Naive thymus-derived CD8-positive, alpha-beta T cell (primary cell): Measurements from ENCODE around the gene SMU1. TPM values are rescaled to one million over a fixed set of nuclear protein-coding genes. Genes with fewer than 3 reads are reported as not detected.
A peak's percentile ranks its signal among the peaks of the same experiment; 100 is the strongest.

Source experiments
- ATAC-seq, 2 donors: fragments of 150-1000 bp; cut with Tn5 transposase in 1 of 2; sonication (Bioruptor Pico), chemical (Tn5 transposase) in 1 of 2; 1 replicate in 1 of 2; 2 replicates in 1 of 2; pipeline ENCODE4 v1.10.0; 2021; ENCODE audit warnings: mild to moderate bottlenecking in 2 of 2, moderate library complexity in 2 of 2
- POLR2A ChIA-PET: fragments of 350-600 bp; sonication (Branson Sonifier 250); formaldehyde crosslinking; loops from one replicate; lab custom pipeline; 2021; ENCODE audit warnings: antibody characterized with exemption; lab: Charles Lee
- DNase-seq, 10 donors: peaks; one replicate each; pipeline versions ENCODE4 v3.0.0 to v3.0.0-alpha.2; 2020 to 2022
- H3K27ac Mint-ChIP-seq, 10 donors: one replicate each; pipeline ENCODE4 v1.8.0; 2020 to 2022; ENCODE audit warnings: mild to moderate bottlenecking in 10 of 10, mixed read lengths in 10 of 10, moderate library complexity in 4 of 10, inconsistent platforms in 1 of 10
- H3K27me3 Mint-ChIP-seq, 5 donors: one replicate each; pipeline ENCODE4 v1.8.0; 2021 to 2022; ENCODE audit warnings: mixed read lengths in 5 of 5
- H3K36me3 Mint-ChIP-seq, 3 donors: one replicate each; pipeline ENCODE4 v1.8.0; 2020 to 2022; ENCODE audit warnings: mixed read lengths in 3 of 3, mild to moderate bottlenecking in 2 of 3, inconsistent platforms in 1 of 3
- H3K4me1 Mint-ChIP-seq, 4 donors: one replicate each; pipeline ENCODE4 v1.8.0; 2021 to 2022; ENCODE audit warnings: mixed read lengths in 4 of 4
- H3K4me3 Mint-ChIP-seq, 10 donors: one replicate each; pipeline ENCODE4 v1.8.0; 2020 to 2022; ENCODE audit warnings: mild to moderate bottlenecking in 10 of 10, mixed read lengths in 10 of 10, moderate library complexity in 6 of 10, inconsistent platforms in 1 of 10
- H3K9me3 Mint-ChIP-seq, 9 donors: one replicate each; pipeline ENCODE4 v1.8.0; 2020 to 2022; ENCODE audit warnings: mixed read lengths in 9 of 9, mild to moderate bottlenecking in 3 of 9, inconsistent platforms in 1 of 9, moderate library complexity in 1 of 9
- polyA plus RNA-seq, 3 donors: library from polyadenylated mRNA; unstranded; fragments of 300-500 nt; fragmentation: Illumina TruSeq; gene quantifications; one replicate each; pipeline ENCODE4 v1.2.3, GENCODE V29; 2021
- total RNA-seq, 8 experiments: library from RNA in 2 of 8; stranded (reverse) in 2 of 8; gene quantifications; one replicate each; pipeline ENCODE4 v1.2.3 and lab custom pipeline; 2021 to 2026

The SMU1 gene
- total and polyA plus RNA-seq, 5 experiments from 2014 or later, result 19.5 to 30.9 (median 24.3) TPM

- POLR2A ChIA-PET, result no interaction called here
- H3K27ac Mint-ChIP-seq, result peak overlapping the region in 7 of 10 donors; percentile 12 to 58 (median 21)
- H3K4me1 Mint-ChIP-seq, result peaks cover 6 to 39% (median 10%) of the 10 kb centered on the region in 4 donors
Measured at GRCh38 chr9:33112094-33112493, 35.6 kb upstream of the SMU1 start.

DNA sequence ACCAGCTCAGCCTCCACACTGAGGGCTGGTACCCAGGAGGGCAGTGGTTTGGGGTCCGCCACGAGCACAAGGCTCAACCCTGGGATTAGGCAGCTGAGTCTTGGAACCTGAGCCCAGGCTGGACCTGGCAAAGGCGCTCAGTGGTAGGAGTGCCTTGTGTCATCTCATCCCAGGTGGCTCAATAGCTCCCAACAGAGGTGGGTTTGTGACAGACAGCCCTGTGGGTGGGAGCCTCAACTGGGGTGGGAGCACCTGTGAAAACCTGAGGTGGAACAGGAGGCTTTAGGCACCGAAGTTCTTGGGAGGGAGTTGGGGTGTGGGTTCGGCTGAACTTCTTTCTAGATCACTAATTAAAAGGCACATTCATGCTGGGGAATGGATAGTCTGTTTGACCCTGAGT is 35.2 kb upstream of the SMU1 start:
- no peak for ATAC-seq

More at GRCh38 chr9:33112094-33112493, 35.6 kb upstream of the SMU1 start:
- DNase-seq (no peak), ATAC-seq (no peak)
- Mint-ChIP-seq H3K4me3 (no peak overlapping the region), H3K9me3 (no peaks in the 10 kb centered on the region), H3K36me3 (peaks cover 0 to 54% (median 12%) of the 10 kb centered on the region in 3 donors), H3K27me3 (no peaks in the 10 kb centered on the region)

DNA sequence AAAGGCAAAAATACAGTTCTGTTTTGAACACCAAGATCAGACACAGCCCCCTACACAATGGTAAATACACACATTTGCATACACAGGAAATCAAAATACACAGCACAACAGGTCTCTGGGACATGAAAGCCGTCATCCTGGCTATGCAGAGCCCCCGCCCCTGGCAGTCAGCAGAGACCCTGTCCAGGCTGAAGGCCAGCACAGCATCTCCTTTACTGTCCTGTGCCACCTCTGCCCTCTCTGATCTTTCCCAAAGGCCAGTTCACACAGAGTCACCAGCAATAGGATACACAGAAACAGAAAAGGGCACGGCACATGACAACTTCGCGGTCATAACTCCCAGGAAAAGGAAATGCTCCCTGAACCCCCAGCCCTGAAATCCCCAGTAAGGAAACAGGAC is 34.2 kb upstream of the SMU1 start:
- POLR2A ChIA-PET, result no interaction called here
- ATAC-seq, result no peak

More for the DNA sequence above, 35.2 kb upstream of the SMU1 start:
- Mint-ChIP-seq H3K9me3 (no peaks in the 10 kb centered on the region), H3K4me1 (peaks cover 5 to 35% (median 6%) of the 10 kb centered on the region in 4 donors), H3K36me3 (peaks cover 0 to 51% (median 12%) of the 10 kb centered on the region in 3 donors), H3K4me3 (no peak overlapping the region), H3K27ac (peak overlapping the region in 6 of 10 donors; percentile 16 to 58 (median 26)), H3K27me3 (no peaks in the 10 kb centered on the region)
- DNase-seq, result no peak
- POLR2A ChIA-PET, result no interaction called here

DNA sequence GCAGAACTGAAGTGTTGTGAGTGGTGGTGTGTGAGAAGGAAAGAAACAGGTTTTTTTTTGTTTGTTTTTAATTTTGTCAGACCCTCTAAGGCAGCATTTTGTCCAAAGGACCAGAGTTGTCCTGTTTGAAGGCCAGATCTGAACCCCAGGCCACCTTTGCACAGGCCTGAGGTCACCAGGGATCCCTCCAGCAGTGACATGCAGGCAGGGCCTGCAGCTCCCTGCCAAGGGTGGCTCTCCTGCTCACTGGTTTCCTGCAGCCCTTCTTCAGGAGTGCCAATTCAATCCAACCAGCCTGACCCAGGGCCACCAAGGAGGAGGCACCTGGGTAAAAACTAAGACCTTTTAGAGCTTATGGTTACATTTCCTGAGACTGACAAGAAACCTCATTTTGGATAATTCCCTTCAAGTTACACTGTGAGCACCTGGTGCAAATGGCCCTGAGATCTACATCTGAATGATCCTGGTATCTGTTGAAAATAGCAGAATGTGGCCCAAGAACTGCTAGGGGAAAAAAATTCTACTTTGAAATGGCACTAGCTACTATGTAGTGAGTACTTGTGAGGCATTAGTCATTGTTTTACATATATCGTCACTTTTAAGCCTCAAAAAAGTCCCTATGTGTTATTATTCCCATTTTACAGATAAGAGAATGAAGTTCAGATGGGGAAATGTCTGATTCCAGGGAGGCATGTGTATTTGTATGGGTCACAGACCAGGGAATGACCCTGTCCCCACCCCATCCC is 33.5 kb upstream of the SMU1 start:
- ATAC-seq, result no peak
- H3K4me3 Mint-ChIP-seq, result no peak overlapping the region
- no peaks in the 10 kb centered on the region for H3K9me3 Mint-ChIP-seq
- POLR2A ChIA-PET, result no interaction called here
- H3K27me3 Mint-ChIP-seq, result no peaks in the 10 kb centered on the region
- H3K36me3 Mint-ChIP-seq, result peaks cover 0 to 42% (median 8%) of the 10 kb centered on the region in 3 donors
- peaks cover 5 to 27% (median 6%) of the 10 kb centered on the region in 4 donors for H3K4me1 Mint-ChIP-seq
- H3K27ac Mint-ChIP-seq, result peak overlapping the region in 8 of 10 donors; percentile 15 to 86 (median 62)
- no peak for DNase-seq

More for the DNA sequence above, 34.2 kb upstream of the SMU1 start:
- H3K27ac Mint-ChIP-seq, result peak overlapping the region in 7 of 10 donors; percentile 15 to 74 (median 64)
- peaks cover 0 to 47% (median 10%) of the 10 kb centered on the region in 3 donors for H3K36me3 Mint-ChIP-seq
- H3K4me1 Mint-ChIP-seq, result peaks cover 5 to 33% (median 6%) of the 10 kb centered on the region in 4 donors
- no peak overlapping the region for H3K4me3 Mint-ChIP-seq
- no peaks in the 10 kb centered on the region for H3K27me3 Mint-ChIP-seq
- DNase-seq, result no peak
- no peaks in the 10 kb centered on the region for H3K9me3 Mint-ChIP-seq

GRCh38 chr9:33109097-33109496 is 32.6 kb upstream of the SMU1 start:
- Mint-ChIP-seq H3K27ac (peak overlapping the region in 4 of 10 donors; percentile 35 to 86 (median 50)), H3K36me3 (peaks cover 0 to 36% (median 7%) of the 10 kb centered on the region in 3 donors), H3K4me1 (peaks cover 4 to 21% (median 5%) of the 10 kb centered on the region in 4 donors), H3K9me3 (no peaks in the 10 kb centered on the region), H3K4me3 (no peak overlapping the region), H3K27me3 (no peaks in the 10 kb centered on the region)
- POLR2A ChIA-PET, result no interaction called here
- no peak for ATAC-seq
- DNase-seq, result no peak

DNA sequence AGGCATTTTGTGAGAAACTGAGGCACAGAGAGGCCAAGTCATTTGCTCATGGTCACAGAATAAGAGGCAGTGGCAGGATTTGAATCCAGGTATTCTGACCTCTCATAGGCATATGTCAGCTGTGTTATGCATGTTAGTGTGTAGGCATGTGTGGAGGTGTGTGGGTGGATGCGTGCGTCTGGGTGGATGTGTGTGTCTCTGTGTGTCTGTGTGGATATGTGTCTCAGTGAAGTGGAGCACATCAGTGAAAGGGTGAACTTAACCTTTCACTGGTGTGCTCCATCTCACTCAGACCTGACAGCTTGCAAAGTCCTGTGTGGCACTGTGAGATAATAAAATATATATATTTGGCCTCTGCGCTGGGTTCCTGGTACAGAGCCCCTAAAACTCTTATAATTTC is 32.0 kb upstream of the SMU1 start:
- H3K9me3 Mint-ChIP-seq, result no peaks in the 10 kb centered on the region
- DNase-seq, result no peak
- ATAC-seq, result no peak
- H3K27ac Mint-ChIP-seq, result peak overlapping the region in 2 of 10 donors; percentile 20 to 64
- H3K4me1 Mint-ChIP-seq, result peaks cover 0 to 15% (median 5%) of the 10 kb centered on the region in 4 donors
- POLR2A ChIA-PET, result no interaction called here
- peaks cover 0 to 30% (median 4%) of the 10 kb centered on the region in 3 donors for H3K36me3 Mint-ChIP-seq
- H3K4me3 Mint-ChIP-seq, result no peak overlapping the region
- no peaks in the 10 kb centered on the region for H3K27me3 Mint-ChIP-seq

- Mint-ChIP-seq H3K27me3 (no peaks in the 10 kb centered on the region), H3K36me3 (peaks cover 0 to 23% (median 0%) of the 10 kb centered on the region in 3 donors), H3K4me1 (peaks cover 0 to 13% (median 5%) of the 10 kb centered on the region in 4 donors), H3K9me3 (no peaks in the 10 kb centered on the region), H3K4me3 (no peak overlapping the region), H3K27ac (peak overlapping the region in 2 of 10 donors; percentile 51 to 57)
- DNase-seq (no peak), ATAC-seq (no peak)
- POLR2A ChIA-PET, result interaction anchor here (0.7 kb wide), 1 partner anchor 21 kb away, joined by 4 read pairs; no protein-coding TSS in a partner anchor
Measured at GRCh38 chr9:33107762-33108161, 31.3 kb upstream of the SMU1 start.

DNA sequence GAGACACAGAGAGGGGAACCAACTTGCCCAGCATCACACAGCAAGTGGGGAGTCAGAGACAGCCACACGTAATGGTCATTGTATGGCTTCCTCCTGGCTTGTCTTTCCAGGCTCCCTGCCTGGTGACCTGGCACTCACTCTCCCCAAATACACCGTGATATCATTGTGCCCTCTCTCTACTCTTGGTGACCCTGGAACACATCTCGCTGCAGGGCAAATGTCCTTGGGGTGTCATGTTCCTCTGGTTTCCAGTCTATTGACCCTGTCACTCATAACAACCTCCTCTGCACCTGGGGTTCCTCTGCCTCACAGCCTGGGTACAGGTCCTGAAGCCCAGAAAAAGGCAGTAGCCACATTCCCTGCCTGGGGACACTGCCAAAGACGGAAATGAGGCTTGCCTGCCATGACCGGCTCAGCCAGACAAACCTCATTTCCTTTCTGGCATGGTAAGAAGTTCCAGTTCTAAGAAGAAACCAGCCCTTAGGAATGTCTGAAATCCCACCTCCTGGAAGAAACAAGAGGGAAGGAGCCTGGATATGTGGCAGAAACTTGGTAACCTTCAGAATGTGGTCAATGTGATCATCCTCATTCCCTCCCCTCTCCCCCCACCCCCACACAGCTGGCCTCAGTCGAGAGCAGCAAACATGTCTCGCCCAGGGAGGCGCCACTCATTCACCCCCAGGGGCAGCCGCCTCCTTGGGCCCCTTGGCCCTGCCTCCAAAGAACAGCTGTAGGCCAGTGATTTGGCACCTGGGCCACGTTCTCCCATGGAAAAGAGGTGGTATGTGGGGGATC is 30.6 kb upstream of the SMU1 start:
- H3K36me3 Mint-ChIP-seq, result peaks cover 0 to 16% (median 0%) of the 10 kb centered on the region in 3 donors
- POLR2A ChIA-PET, result interaction anchor here (0.7 to 0.9 kb wide), 2 partner anchors 11 to 21 kb away, joined by 4 to 6 read pairs; no protein-coding TSS in a partner anchor
- H3K27ac Mint-ChIP-seq, result peak overlapping the region in 2 of 10 donors; percentile 51 to 59
- no peak for ATAC-seq
- H3K4me1 Mint-ChIP-seq, result peaks cover 0 to 13% (median 5%) of the 10 kb centered on the region in 4 donors
- H3K9me3 Mint-ChIP-seq, result no peaks in the 10 kb centered on the region
- no peak for DNase-seq
- no peak overlapping the region for H3K4me3 Mint-ChIP-seq
- no peaks in the 10 kb centered on the region for H3K27me3 Mint-ChIP-seq

GRCh38 chr9:33106372-33106771 is 29.9 kb upstream of the SMU1 start:
- Mint-ChIP-seq H3K27me3 (no peaks in the 10 kb centered on the region), H3K4me1 (peaks cover 0 to 9% (median 3%) of the 10 kb centered on the region in 4 donors), H3K4me3 (no peak overlapping the region), H3K36me3 (peaks cover 0 to 11% (median 0%) of the 10 kb centered on the region in 3 donors), H3K27ac (peak overlapping the region in 2 of 10 donors; percentile 35 to 72), H3K9me3 (no peaks in the 10 kb centered on the region)
- DNase-seq (no peak), ATAC-seq (no peak)
- POLR2A ChIA-PET, result interaction anchor here (0.9 kb wide), 1 partner anchor 10 kb away, joined by 6 read pairs; no protein-coding TSS in a partner anchor

DNA sequence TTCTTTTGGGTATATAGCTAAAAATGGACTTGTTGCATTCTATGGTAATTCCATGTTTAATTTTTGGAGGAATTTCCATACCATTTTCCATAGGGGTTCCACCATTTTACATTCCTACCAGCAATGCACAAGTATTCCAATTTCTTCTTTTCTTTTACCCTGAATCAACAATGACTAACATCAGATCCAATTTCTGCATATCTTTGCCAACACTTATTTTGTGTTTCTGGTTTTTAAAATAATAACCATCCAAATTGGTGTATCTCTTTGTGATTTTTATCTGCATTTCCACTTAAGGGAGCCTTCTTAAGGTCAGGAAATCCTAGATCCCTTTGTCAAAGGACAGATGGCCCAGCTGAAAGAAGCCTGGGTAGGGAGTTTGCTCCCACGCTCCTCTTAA is 29.5 kb upstream of the SMU1 start:
- Mint-ChIP-seq H3K9me3 (peaks cover 0 to 2% (median 0%) of the 10 kb centered on the region in 9 donors), H3K27ac (peak overlapping the region in 1 of 10 donors; percentile 72), H3K27me3 (no peaks in the 10 kb centered on the region), H3K36me3 (peaks cover 0 to 7% (median 0%) of the 10 kb centered on the region in 3 donors), H3K4me1 (peaks cover 0 to 8% (median 3%) of the 10 kb centered on the region in 4 donors), H3K4me3 (no peak overlapping the region)
- DNase-seq (no peak), ATAC-seq (no peak)
- POLR2A ChIA-PET, result interaction anchor here (0.9 kb wide), 1 partner anchor 10 kb away, joined by 6 read pairs; no protein-coding TSS in a partner anchor

DNA sequence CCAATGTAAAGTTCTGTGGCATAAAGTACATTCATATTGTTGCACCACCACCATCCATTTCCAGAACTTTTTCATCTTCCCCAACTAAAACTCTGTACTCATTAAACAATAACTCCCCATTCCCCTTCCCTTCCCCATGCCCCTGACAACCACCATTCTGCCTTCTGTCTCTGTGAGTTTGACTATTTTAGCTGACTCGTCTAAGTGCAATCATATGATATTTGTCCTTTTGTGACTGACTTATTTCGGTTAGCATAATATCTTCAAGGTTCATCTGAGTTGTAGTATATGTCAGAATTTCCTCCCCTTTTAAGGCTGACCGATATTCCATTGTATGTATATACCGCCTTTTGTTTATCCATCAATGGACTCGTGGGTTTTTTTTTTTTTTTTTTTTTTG is 29.0 kb upstream of the SMU1 start:
- Mint-ChIP-seq H3K27me3 (no peaks in the 10 kb centered on the region), H3K4me1 (peaks cover 0 to 7% (median 2%) of the 10 kb centered on the region in 4 donors), H3K27ac (no peak overlapping the region), H3K4me3 (no peak overlapping the region), H3K36me3 (peaks cover 0 to 2% (median 0%) of the 10 kb centered on the region in 3 donors), H3K9me3 (peaks cover 0 to 2% (median 0%) of the 10 kb centered on the region in 9 donors)
- no peak for ATAC-seq
- no peak for DNase-seq
- POLR2A ChIA-PET, result no interaction called here

DNA sequence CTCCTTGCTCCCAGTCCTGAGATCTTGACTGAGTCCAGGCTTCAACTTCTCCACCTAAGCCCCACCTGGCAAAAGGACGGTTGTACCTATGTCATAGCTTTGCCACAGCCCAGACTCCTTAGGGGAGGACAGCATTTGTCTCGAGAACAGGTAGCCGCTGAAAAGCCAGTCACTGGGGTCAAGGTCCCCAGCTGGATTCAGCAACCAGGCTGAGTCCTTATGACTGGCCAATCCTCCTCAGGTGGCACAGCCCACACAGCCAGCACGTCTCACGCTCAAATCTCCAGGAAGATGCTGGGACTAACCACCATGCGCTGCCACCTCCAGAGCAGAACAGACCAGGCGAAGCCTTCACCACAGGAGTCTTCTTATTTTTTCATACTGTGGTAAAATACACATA is 27.9 kb upstream of the SMU1 start:
- peak overlapping the region in 4 of 10 donors; percentile 30 to 76 (median 61) for H3K27ac Mint-ChIP-seq
- no peak for DNase-seq

More for the DNA sequence above, 27.9 kb upstream of the SMU1 start:
- POLR2A ChIA-PET, result no interaction called here
- Mint-ChIP-seq H3K36me3 (no peaks in the 10 kb centered on the region), H3K9me3 (peaks cover 0 to 2% (median 0%) of the 10 kb centered on the region in 9 donors), H3K4me1 (peaks cover 0 to 4% (median 2%) of the 10 kb centered on the region in 4 donors), H3K27me3 (no peaks in the 10 kb centered on the region), H3K4me3 (no peak overlapping the region)
- ATAC-seq, result no peak
